Fibroblast of mammary gland (primary cell): ENCODE results near the gene RECK.

ENCODE experiments used
- DNase-seq: peaks from one replicate; pipeline ENCODE4 v3.0.0-alpha.2; 2010; ENCODE audit warnings: low read depth
- H3K4me3 ChIP-seq: 2 replicates; pipeline ENCODE4 v1.5.1; 2011; ENCODE audit warnings: low read depth, mild to moderate bottlenecking, low read length, moderate library complexity; ENCODE audit not compliant: control insufficient read depth
- CTCF ChIP-seq: conservative IDR thresholded peaks from 2 replicates; pipeline ENCODE4 v1.5.1; 2011; ENCODE audit warnings: low read depth, low read length, inconsistent platforms; ENCODE audit not compliant: control insufficient read depth, insufficient read depth

The RECK gene

GRCh38 chr9:36120705-36121104 is 84.0 kb downstream of the RECK start:
- DNase-seq: no peak
- no peak for TF ChIP-seq CTCF
- no peak overlapping the region for H3K4me3 ChIP-seq

- TF ChIP-seq CTCF: no peak
- no peak for DNase-seq
- no peak overlapping the region for H3K4me3 ChIP-seq
These were observed 85.3 kb downstream of the RECK start for GRCh38 chr9:36121971-36122370.

- no peak for DNase-seq
- no peak overlapping the region for H3K4me3 ChIP-seq
- no peak for TF ChIP-seq CTCF
These were observed 86.8 kb downstream of the RECK start for GRCh38 chr9:36123515-36123914.

GRCh38 chr9:36125062-36125855 is 88.5 kb downstream of the RECK start:
- H3K4me3 ChIP-seq: no peak overlapping the region
- DNase-seq: no peak
- no peak for TF ChIP-seq CTCF

GRCh38 chr9:36126016-36126730 is 89.5 kb downstream of the RECK start:
- H3K4me3 ChIP-seq: no peak overlapping the region
- no peak for TF ChIP-seq CTCF
- DNase-seq: no peak

- no peak for DNase-seq
- no peak for TF ChIP-seq CTCF
- H3K4me3 ChIP-seq: no peak overlapping the region
These were observed 91.0 kb downstream of the RECK start for GRCh38 chr9:36127652-36128244.
